ENCODE data around the gene UBTD2.

UBTD2 gene

DNA sequence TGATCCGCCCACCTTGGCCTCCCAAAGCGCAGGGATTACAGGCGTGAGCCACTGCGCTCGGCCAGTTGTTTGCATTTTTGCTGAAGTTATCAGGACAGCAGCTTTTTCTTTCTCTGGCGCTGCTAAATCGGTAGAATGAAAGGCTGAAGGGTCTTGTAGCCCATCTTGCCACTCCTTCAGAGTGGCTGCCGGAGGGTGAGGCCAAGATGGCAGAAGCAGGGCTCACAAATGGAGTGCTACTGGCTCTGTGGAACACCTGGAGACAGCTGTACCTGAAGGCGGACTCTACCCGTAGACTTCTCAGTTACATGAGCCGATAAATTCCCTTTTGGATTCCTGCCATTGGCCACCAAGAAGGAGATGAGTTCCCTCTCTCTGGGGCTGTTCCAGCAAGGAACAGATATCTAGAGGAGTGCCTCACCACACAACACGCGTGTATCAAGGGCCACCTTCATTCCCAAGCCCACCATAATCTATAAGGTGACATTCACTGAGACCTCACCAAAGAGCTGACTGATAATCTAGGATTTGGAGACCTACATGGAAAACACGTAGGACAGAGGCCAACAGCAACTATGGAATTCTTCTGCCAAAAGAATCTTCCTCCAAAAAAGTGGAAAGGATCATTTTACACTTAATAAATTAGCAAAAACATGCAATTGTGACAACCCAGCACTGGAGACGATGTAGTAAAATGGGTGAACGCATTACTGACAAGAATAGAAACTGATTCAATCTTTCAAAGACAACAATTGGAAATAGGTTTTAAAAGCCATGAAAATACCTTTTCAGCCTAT, 117.3 kb downstream of the UBTD2 start:
- DNase-seq, result no peak

DNA sequence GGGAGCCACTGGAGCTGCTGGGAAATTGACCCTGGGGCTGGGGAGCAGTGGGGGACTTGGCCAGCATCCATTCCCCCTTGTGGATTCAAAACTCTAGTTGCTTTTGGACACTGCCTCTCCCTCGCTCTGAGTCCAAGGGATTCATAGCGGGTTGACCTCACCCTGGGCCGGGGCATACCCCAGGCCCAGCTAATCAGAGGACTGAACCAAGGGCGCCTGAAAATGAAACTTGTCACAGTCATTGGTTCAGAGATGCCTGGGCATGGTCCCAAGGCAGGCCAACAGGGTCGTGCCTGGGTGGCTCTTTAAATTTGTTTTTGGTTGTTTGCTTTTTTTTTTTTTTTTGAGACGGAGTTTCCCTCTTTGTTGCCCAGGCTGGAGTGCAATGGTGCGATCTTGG, 118.1 kb downstream of the UBTD2 start:
- no peak for DNase-seq

- DNase-seq, result no peak
Measured at GRCh38 chr5:172164769-172165212, 118.8 kb downstream of the UBTD2 start.

GRCh38 chr5:172163346-172163745, 120.2 kb downstream of the UBTD2 start:
- no peak for DNase-seq

DNA sequence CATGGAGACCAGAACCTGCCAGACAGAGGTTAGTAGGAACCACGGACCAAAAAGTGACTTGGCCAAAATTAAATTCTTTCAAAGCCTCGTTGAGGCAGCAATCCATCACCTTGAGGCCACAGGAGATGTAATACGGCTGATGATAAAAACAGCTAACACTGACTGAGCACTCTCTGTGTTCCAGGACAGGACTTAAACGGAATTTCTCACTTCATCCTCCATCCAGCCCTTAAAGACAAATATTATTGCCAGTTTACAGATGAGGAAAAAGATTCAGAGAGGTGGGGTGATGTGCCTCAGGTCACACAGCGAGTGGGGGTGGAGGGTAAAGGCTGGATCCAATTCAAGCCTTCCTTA, 120.6 kb downstream of the UBTD2 start:
- DNase-seq, result no peak

GRCh38 chr5:172162323-172162986, 121.1 kb downstream of the UBTD2 start:
- no peak for DNase-seq

GRCh38 chr5:172160506-172160905, 123.1 kb downstream of the UBTD2 start:
- DNase-seq, result no peak

Measured in NCI-H1048 (cell line).